ENCODE data around the gene SLTM. TPM values are rescaled to one million over a fixed set of nuclear protein-coding genes. Genes with fewer than 3 reads are reported as not detected.

SLTM gene
- polyA plus RNA-seq, 3 donors, result 26.5 to 105 (median 34.3) TPM

GRCh38 chr15:58865425-58865880 lies 68.0 kb downstream of the SLTM start:
- H3K4me1 Mint-ChIP-seq, result peaks cover 25% of the 10 kb centered on the region
- Histone ChIP-seq H3K4me3 (replicated peaks in 1 of 3; ENCODE audit: low read depth in 2 of 3, low read length in 3 of 3) (peak overlapping the region in 2 of 3 experiments; percentile 8 to 58), H3K27ac (ENCODE audit: low read depth in 1 of 2, low read length in 2 of 2) (peak overlapping the region in 1 of 2 donors; percentile 31), H4K20me1 (ENCODE audit: insufficient read depth, low read length) (no peaks in the 10 kb centered on the region), H3K4me2 (replicated peaks; ENCODE audit: extremely low read depth, low read length, poor library complexity, severe bottlenecking) (peak overlapping the region; percentile 69), H3K36me3 (replicated peaks in 1 of 2; ENCODE audit: control insufficient read depth in 1 of 2, insufficient read depth in 2 of 2, low read length in 2 of 2) (no peaks in the 10 kb centered on the region), H3K9me3 (replicated peaks in 1 of 2; ENCODE audit: control insufficient read depth in 1 of 2, insufficient read depth in 1 of 2, low read length in 2 of 2) (no peaks in the 10 kb centered on the region), H3K27me3 (ENCODE audit: control insufficient read depth in 2 of 2, insufficient read depth in 2 of 2, low read length in 2 of 2) (peaks cover 0 to 5% of the 10 kb centered on the region in 2 donors), H3K9ac (ENCODE audit: insufficient read depth, low read length, poor library complexity, severe bottlenecking) (peak overlapping the region; percentile 43), H3K4me1 (ENCODE audit: control insufficient read depth in 1 of 2, insufficient read depth in 2 of 2, low read length in 2 of 2) (peaks cover 16 to 18% of the 10 kb centered on the region in 2 donors), H3K79me2 (ENCODE audit: insufficient read depth, low read length) (no peaks in the 10 kb centered on the region), H2AFZ (ENCODE audit: insufficient read depth, low read depth, low read length, poor library complexity, severe bottlenecking) (peak overlapping the region; percentile 89)
- peaks cover 0 to 1% of the 10 kb centered on the region in 2 donors for H3K36me3 Mint-ChIP-seq
- no peak for DNase-seq
- TF ChIP-seq CTCF (IDR thresholded peaks at IDR 0.05), result no peak
- intact Hi-C loops (cut with micrococcal nuclease), result no loop called here
- 86% methylated on average over 13 of the region's 15 CpGs for WGBS (ENCODE audit: insufficient coverage)
- peak overlapping the region in 4 of 7 donors; percentile 62 to 77 (median 70) for H3K27ac Mint-ChIP-seq
- peaks cover 2 to 13% (median 9%) of the 10 kb centered on the region in 3 donors for H3K27me3 Mint-ChIP-seq (ENCODE audit: low read depth in 3 of 3)
- H3K9me3 Mint-ChIP-seq, result peaks cover 0 to 2% (median 0%) of the 10 kb centered on the region in 7 donors
- peak overlapping the region; percentile 69 to 74 for H3K4me3 Mint-ChIP-seq

- Histone ChIP-seq H2AFZ (ENCODE audit: insufficient read depth, low read depth, low read length, poor library complexity, severe bottlenecking) (peak overlapping the region; percentile 89), H3K79me2 (ENCODE audit: insufficient read depth, low read length) (no peaks in the 10 kb centered on the region), H4K20me1 (ENCODE audit: insufficient read depth, low read length) (no peaks in the 10 kb centered on the region), H3K27ac (ENCODE audit: low read depth in 1 of 2, low read length in 2 of 2) (peak overlapping the region in 1 of 2 donors; percentile 31), H3K9me3 (replicated peaks in 1 of 2; ENCODE audit: control insufficient read depth in 1 of 2, insufficient read depth in 1 of 2, low read length in 2 of 2) (no peaks in the 10 kb centered on the region), H3K9ac (ENCODE audit: insufficient read depth, low read length, poor library complexity, severe bottlenecking) (peak overlapping the region; percentile 43), H3K36me3 (replicated peaks in 1 of 2; ENCODE audit: control insufficient read depth in 1 of 2, insufficient read depth in 2 of 2, low read length in 2 of 2) (no peaks in the 10 kb centered on the region), H3K4me3 (replicated peaks in 1 of 3; ENCODE audit: low read depth in 2 of 3, low read length in 3 of 3) (peak overlapping the region; percentile 1 to 58 (median 8)), H3K27me3 (ENCODE audit: control insufficient read depth in 2 of 2, insufficient read depth in 2 of 2, low read length in 2 of 2) (peaks cover 0 to 5% of the 10 kb centered on the region in 2 donors), H3K4me1 (ENCODE audit: control insufficient read depth in 1 of 2, insufficient read depth in 2 of 2, low read length in 2 of 2) (peaks cover 11 to 12% of the 10 kb centered on the region in 2 donors), H3K4me2 (replicated peaks; ENCODE audit: extremely low read depth, low read length, poor library complexity, severe bottlenecking) (peak overlapping the region; percentile 69)
- TF ChIP-seq CTCF (IDR thresholded peaks at IDR 0.05), result no peak
- 32% methylated on average over 54 of the region's 54 CpGs for WGBS (ENCODE audit: insufficient coverage)
- H3K4me3 Mint-ChIP-seq, result peak overlapping the region; percentile 69 to 78
- peaks cover 0 to 1% of the 10 kb centered on the region in 2 donors for H3K36me3 Mint-ChIP-seq
- peaks cover 20% of the 10 kb centered on the region for H3K4me1 Mint-ChIP-seq
- H3K27me3 Mint-ChIP-seq (ENCODE audit: low read depth in 3 of 3), result peaks cover 2 to 13% (median 9%) of the 10 kb centered on the region in 3 donors
- peak overlapping the region in 2 of 7 donors; percentile 62 to 63 for H3K27ac Mint-ChIP-seq
- H3K9me3 Mint-ChIP-seq, result peaks cover 0 to 2% (median 0%) of the 10 kb centered on the region in 7 donors
- intact Hi-C loops (cut with micrococcal nuclease), result no loop called here
- peak in 1 of 3 donors; percentile 15 for DNase-seq
Measured at GRCh38 chr15:58864602-58865424, 68.7 kb downstream of the SLTM start.

Measured in CD14-positive monocyte (primary cell).